GM19025 (cell line): ENCODE data around the gene TBL3.
"Not testable (repeated sequence)": the region's sequence is repeated elsewhere in the genome, so short reads cannot be mapped to it uniquely, and the experiment has no call there.

ENCODE experiments used
- ATAC-seq: cut with Tn5 transposase; IDR thresholded peaks from one replicate; pipeline ENCODE4 v1.9.1; 2021; ENCODE audit warnings: mild to moderate bottlenecking, low read depth, moderate library complexity; ENCODE audit not compliant: unreplicated experiment

TBL3 gene

DNA sequence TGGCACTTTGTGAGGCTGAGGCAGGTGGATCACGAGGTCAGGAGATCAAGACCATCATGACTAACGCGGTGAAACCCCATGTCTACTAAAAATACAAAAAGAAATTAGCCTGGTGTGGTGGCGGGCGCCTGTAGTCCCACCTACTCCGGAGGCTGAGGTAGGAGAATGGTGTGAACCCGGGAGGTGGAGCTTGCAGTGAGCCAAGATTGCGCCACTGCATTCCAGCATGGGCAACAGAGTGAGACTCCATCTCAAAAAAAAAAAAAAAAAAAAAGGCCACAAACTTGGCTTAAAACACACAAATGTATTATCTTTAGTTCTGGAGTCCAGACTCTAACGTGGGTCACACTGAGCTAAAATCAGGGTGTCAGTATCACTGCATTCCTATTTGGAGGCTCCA, 39.9 kb downstream of the TBL3 start:
- ATAC-seq = not testable (repeated sequence)

DNA sequence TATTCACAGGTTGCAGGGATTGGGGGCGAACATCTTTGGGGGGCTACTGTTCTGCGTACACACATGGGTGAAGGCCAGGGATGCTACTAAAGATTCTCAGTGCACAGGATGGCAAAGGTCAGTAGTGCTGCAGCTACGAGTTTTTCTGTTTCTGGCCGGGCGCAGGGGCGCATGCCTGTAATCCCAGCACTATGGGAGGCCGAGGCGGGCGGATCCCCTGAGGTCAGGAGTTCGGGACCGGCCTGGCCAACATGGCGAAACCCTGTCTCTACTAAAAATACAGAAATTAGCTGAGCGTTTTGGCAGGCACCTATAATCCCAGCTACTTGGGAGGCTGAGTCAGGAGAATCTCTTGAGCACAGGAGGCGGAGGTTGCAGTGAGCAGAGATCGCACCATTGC, 41.7 kb downstream of the TBL3 start:
- no peak for ATAC-seq

DNA sequence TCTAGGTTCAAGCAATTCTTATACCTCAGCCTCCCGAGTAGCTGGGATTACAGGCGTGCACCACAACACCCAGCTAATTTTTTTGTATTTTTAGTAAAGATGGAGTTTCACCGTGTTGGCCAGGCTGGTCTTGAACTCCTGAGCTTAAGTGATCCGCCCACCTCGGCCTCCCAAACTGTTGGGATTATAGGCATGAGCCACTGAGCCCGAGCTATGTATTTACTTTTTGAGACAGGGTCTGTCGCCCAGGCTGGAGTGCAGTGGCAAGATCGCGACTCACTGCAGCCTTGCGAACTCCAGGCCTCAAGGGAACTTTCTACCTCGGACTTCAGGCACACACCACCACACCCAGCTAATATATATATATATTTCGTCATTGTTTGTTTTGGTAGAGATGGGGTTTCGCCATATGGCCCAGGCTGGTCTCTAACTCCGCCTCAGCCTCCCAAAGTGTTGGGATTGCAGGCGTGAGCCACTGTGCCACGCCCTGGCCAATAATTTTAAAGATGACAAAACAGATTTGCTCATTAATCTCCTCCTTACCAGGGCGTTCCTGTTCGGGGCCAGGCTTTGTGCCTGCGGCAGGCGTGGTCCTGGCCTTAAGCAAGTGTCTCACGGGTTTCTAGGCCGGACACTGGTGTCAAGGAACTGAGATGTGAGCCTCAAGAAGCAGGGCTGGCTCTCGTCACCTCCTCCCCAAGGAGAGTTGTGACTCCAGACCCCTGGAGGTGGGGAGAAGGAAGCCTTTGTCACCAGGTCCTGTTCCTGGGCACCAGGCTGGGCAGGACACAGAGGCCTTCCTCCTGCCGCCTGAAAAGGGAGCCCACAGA, 43.5 kb downstream of the TBL3 start:
- ATAC-seq = no peak

DNA sequence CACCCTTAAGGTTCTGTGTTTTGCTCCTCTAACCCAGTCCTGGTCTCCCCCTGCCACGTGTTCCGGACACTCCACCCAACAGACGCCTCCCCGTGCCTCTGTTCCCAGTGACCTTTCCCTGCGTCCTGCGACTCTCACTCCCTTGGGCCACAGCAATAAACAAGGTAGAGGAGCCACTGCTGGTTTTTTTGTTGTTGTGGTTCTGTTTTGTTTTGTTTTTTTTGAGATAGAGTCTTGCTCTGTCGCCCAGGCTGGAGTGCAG, 44.0 kb downstream of the TBL3 start:
- ATAC-seq = no peak

DNA sequence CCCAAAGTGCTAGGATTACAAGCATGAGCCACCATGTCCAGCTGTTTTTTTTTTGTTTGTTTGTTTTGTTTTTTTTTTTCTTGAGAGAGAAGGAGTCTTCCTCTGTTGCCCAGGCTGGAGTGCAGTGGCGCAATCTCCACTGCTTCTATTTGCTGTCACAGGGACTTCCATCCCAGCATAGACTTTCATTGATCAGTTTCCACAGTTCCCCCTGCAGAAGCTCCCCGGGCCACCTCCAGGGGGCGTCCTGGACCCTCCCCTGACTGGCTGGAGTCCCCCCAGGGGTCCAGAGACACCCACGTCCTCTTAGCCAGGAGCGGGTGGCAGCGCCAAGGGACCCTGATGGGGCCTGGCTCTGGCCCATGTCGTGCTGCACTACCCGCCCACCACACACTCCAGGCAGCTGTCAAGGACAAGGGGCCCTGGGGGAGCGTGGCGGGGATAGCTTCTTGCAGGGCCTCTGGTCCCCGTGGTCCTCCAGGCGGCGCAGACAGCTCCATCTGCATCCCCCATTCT, 44.6 kb downstream of the TBL3 start:
- ATAC-seq = no peak

DNA sequence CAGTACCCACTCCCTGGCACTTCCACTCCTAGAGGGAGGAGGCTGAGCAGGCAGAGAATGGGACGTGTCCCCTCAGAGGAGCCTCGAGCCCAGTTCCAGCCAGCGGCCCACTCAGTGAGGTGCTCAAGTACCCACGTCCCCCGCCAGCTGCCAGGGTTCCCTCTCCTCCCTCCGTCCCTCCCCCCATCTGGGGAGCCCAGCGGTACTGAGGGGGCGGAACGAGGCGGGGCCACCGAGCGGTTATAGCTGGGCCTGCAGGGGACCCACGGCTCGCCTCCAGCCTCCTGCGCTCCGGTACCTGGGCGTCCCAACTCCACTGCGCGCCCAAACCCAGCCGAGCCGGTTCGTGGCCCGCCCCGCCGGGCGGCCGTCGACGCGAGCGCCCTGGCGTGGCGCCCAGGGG, 47.7 kb downstream of the TBL3 start, which contains the start of gene NPW:
TSS of gene NPW (plus strand) at position 268 of the 403 bp plus-strand sequence.
- no peak for ATAC-seq

DNA sequence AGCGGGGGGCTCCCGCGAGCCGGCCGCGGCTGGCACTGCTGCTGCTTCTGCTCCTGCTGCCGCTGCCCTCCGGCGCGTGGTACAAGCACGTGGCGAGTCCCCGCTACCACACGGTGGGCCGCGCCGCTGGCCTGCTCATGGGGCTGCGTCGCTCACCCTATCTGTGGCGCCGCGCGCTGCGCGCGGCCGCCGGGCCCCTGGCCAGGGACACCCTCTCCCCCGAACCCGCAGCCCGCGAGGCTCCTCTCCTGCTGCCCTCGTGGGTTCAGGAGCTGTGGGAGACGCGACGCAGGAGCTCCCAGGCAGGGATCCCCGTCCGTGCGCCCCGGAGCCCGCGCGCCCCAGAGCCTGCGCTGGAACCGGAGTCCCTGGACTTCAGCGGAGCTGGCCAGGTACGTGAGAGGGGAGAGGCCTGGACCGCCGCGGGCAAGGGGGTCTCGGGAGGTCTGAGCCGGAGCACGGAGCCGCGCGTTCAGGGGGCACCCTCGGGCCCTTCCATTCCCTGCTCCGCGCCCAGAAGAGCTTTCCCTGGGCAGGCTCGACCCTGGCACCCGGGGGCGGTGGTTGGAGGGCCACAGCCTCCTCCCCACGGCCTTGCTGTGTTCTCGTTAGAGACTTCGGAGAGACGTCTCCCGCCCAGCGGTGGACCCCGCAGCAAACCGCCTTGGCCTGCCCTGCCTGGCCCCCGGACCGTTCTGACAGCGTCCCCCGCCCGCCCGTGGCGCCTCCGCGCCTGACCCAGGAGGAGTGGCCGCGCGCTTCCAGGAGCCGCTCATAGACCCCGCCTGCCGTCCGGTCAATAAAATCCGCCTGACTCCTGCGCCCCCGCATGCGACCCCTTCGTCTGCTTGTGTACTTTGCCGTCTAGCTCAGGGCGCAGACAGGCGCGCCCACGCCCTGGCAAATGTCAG, 48.3 kb downstream of the TBL3 start:
- ATAC-seq = no peak

DNA sequence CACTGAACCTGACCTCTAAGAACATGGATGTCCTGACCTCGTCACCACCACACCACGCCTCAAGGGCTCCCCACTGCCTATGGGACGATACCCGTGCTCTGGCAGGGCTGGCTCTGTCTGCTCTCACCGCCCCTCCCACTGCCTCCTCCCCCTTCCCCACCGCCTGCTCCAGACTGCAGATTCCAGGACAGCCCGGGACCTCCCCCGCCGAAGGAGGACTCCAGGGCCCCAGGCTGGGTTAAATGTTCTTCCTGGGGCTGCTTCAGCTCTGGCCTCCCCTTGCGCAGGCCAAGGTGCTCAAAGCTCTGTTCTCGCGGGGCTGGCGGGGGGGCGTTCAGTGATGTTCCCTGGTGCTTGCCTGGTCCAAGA, 50.9 kb downstream of the TBL3 start:
- ATAC-seq = no peak

DNA sequence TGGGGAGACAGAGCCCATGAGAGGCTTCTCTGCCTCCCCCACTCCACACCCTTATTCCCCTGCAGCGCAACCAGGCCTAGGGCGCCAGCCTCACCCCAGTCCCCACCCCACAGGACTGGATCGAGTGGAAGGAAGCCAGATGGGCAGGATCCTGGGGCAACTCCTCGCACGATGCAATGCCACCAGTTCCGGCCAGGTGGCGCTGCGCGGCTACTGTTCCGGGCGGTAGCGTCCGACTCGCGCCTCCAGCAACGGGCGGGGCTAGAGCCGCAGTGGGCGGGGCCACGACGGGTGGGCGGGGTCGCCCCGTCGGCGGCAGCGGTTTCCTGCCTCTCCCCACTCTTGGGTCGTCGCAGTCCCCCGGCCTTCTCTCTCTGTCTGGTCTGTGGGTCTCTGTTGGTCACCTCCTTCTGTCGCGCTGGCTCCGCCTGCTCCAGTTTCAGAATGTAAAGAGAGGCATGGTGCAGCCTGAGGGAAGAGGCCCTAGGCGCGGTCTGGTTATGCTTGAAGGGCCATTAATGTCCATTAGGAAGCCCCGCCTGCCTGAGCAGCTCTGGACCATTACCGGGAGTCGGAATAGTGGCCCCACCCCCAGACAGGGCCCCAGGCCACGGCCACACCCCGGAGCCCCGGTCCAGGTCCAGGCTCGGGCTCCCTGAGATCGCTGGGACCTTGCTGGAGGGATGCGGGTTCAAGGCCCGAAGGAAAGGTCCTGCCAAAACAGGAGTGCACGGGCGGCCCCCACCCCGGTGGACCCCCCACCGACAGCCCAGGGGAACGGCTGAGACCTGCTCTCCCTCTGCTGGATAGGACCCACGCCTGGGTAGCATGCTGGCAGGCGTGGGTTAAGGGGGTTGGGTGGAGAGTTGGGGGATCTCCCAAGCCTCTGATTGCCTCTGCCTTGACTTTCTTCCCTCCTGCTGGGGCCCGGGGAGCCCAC, 51.5 kb downstream of the TBL3 start:
- ATAC-seq = peak; percentile 66

DNA sequence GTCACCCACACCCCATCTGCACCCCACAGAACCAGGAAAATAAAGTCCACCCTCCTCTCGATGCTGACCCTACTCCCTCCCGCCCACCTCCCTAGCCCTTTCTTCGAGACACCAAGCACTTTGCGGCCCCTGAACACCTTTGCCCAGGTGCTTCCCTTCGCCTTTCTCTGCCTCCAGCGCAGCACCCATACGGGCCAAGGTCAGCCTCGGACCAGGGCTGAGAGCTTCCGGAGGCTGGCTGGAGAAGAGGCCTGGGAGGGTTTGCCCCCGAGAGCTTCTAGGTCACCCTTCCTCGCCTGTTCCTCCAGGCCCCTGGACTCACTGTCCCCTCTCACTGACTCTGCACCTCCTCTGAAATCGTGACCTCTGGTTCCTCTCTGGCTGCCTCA, 52.2 kb downstream of the TBL3 start:
- ATAC-seq = no peak

- ATAC-seq = no peak
Measured at GRCh38 chr16:2025251-2025650, 53.4 kb downstream of the TBL3 start.

DNA sequence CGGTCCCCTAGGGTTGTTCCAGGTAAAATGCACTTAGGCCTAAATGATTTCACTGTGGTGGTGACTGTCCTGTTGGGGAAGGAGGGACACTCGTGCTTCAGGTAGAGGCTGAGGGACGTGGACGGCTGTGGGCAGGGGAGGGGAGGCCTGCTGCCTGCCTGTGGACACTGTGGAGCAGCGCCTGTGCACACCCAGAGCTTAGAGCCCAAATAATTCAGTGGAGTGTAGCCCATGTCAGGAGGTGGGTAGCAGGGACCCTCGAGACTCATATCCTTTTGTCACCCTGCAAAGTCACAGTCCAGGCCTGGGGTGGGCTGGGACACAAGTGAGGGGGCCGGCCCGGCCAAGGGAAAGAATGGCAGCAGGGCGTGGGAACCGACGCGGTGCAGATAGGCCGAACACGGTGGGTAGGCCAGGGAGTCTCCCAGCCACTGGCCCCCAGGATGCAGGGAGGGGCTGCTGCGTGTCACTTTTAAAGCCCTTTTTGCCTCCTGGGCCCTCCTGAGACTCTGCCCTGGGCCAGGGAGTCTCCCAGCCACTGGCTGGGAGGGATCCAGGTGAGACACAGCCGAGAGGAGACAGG, 54.1 kb downstream of the TBL3 start:
- no peak for ATAC-seq

- ATAC-seq = no peak
Measured at GRCh38 chr16:2026461-2027023, 54.7 kb downstream of the TBL3 start, which contains the start of gene NHERF2. Gene NHERF2 (plus strand): TSS chr16:2026902. CDS start chr16:2027006, 104 bp downstream.

GRCh38 chr16:2027024-2028010, 55.5 kb downstream of the TBL3 start:
- ATAC-seq = no peak

DNA sequence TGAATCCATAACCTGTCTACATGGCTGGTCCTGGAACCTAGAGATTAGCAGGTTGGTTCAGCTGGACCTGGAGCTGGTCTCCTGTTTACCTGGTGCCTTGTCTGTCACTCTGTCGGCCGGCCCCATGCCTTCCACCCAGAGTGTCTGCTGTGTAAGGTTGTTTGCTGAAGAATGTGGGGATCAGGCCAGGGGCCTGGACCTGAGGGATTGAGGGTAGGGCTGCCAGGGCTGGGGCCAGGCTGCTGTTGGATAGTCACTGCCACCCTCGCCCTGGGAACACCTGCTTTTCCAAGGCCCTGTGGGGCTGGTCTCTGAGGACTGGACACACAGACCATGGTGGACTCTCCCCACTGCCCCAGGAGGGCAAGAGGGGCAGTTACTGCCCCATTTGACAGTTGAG, 56.3 kb downstream of the TBL3 start:
- no peak for ATAC-seq

GRCh38 chr16:2028620-2029220, 56.9 kb downstream of the TBL3 start:
- ATAC-seq = no peak

DNA sequence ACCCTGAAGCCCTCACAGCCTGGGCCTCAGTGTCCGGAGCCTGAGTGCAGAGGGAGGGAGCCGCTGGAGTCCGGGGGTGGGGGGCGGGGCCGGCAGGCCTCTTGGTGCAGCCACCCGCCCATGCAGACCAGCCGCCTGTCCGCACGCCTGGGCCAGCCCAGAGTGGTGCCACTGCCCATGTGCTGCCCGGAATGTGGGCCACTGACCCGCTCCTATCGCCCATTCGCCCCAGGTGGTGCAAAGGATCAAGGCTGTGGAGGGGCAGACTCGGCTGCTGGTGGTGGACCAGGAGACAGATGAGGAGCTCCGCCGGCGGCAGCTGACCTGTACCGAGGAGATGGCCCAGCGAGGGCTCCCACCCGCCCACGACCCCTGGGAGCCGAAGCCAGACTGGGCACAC, 57.5 kb downstream of the TBL3 start:
- ATAC-seq = no peak

GRCh38 chr16:2030036-2030435, 58.2 kb downstream of the TBL3 start:
- no peak for ATAC-seq
